HG02885 (cell line): ENCODE measurements around the gene CRB1.

Experiments used
- ATAC-seq: cut with Tn5 transposase; IDR thresholded peaks from one replicate; pipeline ENCODE4 v1.9.1; 2021; ENCODE audit warnings: mild to moderate bottlenecking; ENCODE audit not compliant: unreplicated experiment, poor library complexity

Gene CRB1

GRCh38 chr1:197268012-197268411 is at the start of gene CRB1:
Gene CRB1, plus strand, starts transcription at chr1:197268252. Its CDS starts 161 bp downstream, at chr1:197268413.
- ATAC-seq = no peak

DNA sequence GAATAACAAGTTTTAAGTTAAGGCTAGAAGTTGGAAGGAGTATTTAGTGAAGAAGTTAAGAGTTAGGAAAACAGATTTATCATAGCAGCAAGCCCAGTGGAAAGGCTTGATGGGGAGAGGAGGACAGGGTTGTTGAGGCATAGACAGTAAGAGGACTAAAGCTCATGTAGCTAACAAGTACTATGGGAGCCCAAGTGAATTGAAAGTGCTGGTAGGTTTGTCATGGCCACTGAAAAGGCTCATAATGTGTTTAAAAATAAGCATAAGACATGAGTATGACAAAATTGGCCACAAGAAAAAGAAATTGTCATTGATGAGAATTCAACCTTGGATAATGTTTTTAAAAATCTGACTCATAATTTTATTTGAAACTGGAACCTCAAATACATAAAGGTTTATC is 49.2 kb upstream of the CRB1 start:
- peak; percentile 58 for ATAC-seq

- ATAC-seq = no peak
These were observed 45.9 kb upstream of the CRB1 start for GRCh38 chr1:197222025-197222685.

DNA sequence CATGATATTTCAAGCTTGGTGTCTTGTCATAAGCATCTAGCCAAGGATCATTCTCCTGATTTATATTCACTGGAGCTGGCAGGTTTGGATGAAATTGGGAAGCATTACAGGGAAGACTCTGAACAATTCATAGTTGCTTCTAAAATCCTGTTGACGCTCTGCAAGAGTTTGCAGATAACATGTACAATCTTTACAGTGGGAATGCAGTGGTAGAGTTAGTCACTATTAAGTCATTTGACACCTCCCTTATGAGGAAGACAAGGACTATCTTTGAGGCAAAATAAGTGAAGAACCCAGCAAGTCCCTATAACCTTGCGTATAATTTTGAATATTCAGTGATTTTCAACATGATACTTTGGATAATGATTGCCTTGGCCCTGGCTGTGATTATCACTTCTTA is 45.3 kb upstream of the CRB1 start:
- ATAC-seq = no peak

GRCh38 chr1:197224160-197224559 is 43.9 kb upstream of the CRB1 start:
- ATAC-seq = no peak

- ATAC-seq = no peak
These were observed 42.4 kb upstream of the CRB1 start for GRCh38 chr1:197225611-197226010.

DNA sequence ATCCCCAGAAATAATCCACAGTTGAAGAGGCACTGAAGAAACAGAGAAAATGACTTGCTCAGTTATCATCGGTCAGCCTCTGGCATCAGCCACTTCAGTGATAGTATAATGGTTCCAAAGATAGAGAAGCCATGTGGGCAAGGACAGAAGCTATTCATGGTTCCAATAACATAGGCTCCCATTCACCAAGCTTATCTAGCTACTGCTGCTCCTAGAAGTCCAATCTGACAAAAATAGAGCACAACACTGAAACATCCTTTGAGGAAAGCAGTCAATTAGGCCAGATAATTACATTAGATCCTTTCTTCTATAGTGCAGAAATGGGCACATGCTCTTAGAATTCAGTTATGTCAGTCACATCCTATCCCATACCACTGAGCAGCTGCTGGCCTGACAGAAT is 33.5 kb upstream of the CRB1 start:
- no peak for ATAC-seq

DNA sequence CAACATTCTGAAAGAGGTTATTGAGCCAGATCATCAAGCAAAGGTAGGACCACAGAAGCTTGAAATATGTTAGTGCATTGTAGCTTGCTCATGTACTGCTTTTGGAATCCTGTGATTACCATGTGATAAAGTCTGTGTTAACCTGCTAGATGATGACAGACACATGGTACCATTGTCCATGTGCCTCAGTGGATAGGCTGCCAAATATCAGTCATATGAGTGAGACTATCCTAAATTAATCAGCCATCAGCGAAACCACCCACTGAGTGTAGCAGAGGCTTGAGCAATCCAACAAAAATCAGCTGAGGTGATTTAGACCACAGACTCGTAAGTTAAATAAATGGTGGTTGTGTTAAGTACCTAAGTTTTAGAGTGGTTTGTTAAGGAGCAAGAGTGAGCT is 32.7 kb upstream of the CRB1 start:
- ATAC-seq = no peak

DNA sequence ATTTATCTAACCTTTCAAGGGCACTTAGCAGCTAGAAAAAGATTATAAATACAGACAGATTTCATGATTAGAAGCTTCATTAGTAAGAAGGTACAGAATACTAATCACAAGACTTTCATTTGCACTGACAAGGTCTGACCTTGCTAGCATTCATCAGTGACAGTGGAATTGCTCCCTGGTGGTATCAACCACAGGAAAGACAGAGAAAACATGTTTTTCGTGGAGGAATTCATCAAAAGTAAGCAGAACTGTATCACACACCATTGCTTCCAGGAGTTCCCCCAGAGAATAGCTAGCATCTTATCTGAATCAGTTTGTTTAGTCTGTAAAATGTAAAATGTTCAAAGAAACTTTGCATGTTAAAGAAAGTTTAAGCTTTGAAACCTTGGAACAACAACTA is 20.6 kb upstream of the CRB1 start:
- ATAC-seq = no peak

GRCh38 chr1:197249324-197249723 is 18.7 kb upstream of the CRB1 start:
- no peak for ATAC-seq

- no peak for ATAC-seq
These were observed 17.4 kb upstream of the CRB1 start for GRCh38 chr1:197250616-197251015.

DNA sequence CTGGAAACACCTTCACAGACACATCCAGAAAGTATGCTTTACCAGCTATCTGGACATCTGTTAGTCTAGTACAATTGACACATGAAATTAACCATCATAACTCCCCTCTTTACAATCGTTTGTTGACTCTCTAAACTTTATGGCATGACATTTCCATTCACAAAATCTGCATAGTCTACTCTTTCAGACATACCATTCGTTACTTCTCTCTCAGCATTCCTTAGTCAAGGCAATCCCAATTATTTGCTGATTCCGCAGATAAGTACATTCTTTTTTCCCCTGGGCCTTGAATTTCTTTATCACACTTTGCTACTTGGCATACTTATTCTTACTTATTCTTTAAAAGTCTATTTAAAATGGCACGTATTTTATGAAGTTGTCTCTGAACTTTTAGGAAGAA is 15.1 kb upstream of the CRB1 start:
- no peak for ATAC-seq

DNA sequence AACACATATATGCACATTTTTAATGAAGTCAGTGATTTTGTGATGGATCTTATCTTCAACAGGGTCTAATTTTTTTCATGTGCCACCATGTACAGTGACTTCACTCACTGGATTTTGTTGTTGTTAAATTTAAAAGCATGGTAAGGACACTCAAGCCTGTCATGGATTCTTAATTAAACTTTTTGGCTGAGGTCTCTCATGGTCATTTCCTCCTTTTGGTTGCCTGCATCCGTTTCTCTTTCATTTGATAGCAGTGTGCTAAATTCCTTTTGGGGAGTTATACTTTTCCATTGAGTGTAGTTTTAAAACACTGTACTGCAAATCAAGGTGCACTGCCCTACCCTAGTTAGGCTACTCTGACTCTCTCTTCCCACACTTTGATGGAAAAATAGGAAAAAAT is 13.2 kb upstream of the CRB1 start:
- ATAC-seq = no peak

DNA sequence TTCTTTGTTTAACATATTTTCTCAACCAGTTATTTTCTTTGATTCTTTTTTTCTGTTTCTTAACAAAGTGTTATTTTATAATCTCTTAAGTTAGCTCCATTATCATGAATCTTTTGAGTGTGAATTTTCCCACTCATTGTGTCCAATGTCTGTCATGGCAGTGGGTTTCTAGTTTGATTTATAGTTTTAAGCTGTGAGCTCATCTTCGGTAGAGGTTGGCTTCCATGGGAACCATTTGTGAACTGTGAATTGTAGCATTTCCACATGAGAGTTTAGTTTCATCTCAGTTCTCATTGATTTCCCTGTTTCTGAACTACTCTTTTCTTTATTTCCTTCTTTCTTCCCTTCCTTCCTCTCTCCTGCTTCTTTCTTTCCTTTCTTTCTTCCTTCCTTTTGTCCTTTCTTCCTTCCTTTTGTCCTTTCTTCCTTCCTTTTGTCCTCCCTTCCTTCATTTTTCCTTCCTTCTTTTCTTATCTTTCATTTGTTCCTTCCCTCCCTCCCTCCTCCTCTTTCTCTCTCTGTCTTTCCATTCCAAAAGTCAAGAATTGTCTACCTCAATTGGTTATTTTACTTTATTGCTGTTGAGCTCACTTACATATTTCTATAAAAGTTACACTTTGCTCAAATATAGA is 3.0 kb upstream of the CRB1 start:
- ATAC-seq = no peak

DNA sequence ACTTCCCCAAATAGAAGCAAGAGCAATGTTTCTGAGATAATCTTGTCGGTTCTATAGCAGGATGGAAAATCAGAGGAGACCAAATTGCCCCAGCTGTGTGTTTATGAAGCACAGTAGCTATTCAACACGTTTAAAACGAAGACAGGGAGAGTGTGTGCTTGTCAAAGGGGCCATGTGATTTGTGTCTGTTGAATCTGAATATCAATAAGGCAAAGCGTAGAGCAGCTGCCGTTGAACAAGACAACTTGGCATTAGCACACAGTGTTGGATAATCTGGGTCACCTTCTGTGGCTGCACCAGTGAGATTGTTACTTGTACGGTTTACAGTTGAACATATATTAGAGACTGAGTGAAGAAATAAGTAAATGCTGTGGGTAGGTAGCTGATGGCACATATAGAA is 1.0 kb downstream of the CRB1 start:
- ATAC-seq = no peak

DNA sequence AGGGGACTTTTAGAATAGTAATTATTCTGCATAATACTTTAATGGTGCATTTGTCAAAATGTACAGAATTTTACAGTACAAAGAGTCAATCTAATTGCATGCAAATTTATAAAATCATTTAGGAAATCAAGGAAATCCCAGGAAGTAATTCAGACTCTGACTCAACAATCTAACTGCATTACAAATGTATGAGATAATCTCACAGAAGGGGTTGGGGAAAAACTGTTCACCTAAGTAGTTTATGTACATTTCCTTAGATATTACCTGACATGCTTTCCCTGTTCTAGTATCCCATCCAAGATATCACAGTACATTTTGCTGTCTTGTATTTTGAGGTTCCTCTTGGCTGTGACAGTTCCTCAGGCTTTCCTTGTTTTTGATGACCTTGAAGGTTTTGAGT is 4.7 kb downstream of the CRB1 start:
- no peak for ATAC-seq

- ATAC-seq = no peak
These were observed 9.1 kb downstream of the CRB1 start for GRCh38 chr1:197277166-197277565.

DNA sequence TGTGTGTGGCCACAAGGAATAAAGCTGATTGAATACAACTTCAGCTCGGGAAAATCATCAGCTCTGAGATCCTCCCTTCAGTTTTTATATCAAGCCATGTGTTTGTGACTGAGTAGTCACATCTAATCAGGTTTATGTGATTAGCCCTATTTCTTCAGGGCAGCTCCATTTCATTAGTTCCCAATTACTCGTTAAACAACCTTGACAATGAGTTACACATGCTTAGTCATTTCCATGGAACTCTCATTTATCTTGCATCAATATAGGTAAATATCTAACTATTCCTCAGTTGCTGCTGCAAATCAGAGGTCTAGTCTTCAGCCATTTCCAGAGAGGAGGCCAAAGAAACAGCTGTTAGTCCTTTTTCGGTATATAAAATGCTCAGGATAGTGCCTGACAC is 16.3 kb downstream of the CRB1 start:
- ATAC-seq = no peak

GRCh38 chr1:197284966-197285365 is 16.9 kb downstream of the CRB1 start:
- ATAC-seq = no peak

DNA sequence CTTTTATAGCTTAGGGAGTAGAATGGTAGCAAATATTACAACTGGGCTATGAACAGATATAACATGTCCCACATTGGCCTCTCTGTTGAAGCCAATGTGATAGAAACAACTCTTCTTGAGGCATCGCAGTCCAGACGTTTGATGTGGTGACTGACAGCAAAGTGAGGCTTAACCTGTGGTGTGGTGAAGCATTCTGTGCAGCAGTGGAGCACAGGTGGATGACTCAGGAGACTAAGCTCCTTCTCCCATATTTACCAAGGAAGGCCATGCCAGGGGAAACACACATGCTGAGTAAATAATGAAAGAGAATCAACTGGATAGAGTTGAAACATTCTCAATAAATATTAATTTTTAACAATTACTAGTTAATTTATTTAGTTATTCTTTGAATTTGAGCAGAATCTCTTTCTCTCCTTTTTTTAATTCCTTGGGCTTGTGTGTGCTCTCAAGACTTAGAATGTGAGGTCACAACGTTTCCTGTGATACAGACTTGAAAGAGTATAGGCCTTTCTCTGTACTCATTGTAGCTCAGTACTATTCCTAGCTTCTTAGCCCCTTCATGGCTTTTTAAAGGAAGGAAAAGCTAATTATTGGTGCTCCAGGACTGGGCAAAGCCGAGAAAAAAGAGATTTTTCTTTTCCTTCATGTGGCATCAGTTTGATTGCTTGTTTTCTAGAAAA is 17.6 kb downstream of the CRB1 start:
- no peak for ATAC-seq

DNA sequence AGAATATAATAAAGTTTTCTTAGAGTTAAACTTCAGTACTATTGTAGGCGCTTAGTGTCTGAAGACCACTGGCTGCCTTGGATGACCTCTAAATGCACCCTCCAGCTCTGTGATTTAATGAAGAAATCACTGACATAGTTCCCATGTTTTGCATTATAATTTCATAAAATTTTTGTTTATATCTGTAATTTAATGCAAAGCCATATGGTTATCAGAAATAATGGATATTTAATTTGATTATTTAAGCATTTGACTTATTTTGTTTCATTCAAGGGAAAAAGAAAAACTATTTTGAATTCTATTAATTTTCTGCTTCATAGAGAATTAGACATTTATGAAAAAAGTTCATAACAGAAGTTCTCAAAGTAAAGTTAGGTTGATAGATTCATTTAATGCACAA is 18.6 kb downstream of the CRB1 start:
- no peak for ATAC-seq

DNA sequence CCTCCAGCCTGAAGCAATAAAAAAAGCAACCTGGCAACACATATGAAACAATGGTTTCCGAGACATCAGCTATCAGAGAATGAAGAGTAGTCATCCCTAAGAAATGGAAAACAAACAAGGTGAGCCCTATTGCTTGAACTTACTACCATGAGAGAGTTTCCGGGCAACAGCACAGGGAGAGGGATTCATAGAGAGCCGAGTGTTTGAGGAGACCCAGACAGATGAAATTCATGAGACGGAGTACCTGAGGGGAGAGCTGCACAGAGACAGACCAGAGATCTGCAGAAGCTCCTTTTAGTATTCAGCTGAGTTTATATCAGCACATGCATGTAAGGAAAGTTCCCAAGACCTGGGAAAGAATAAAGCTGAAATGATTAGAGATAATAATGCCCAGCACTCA is 19.8 kb downstream of the CRB1 start:
- ATAC-seq = no peak
